HG03175 (cell line): Measurements from ENCODE around the gene RXFP4.
A peak's percentile ranks its signal among the peaks of the same experiment; 100 is the strongest.
"Not testable (repeated sequence)": the region's sequence is repeated elsewhere in the genome, so short reads cannot be mapped to it uniquely, and the experiment has no call there.

ENCODE experiments used
- ATAC-seq: cut with Tn5 transposase; IDR thresholded peaks from one replicate; pipeline ENCODE4 v1.9.1; 2021; ENCODE audit warnings: mild to moderate bottlenecking, moderate library complexity; ENCODE audit not compliant: unreplicated experiment

The RXFP4 gene

GRCh38 chr1:155976913-155977689 is 35.7 kb downstream of the RXFP4 start:
- ATAC-seq = no peak

DNA sequence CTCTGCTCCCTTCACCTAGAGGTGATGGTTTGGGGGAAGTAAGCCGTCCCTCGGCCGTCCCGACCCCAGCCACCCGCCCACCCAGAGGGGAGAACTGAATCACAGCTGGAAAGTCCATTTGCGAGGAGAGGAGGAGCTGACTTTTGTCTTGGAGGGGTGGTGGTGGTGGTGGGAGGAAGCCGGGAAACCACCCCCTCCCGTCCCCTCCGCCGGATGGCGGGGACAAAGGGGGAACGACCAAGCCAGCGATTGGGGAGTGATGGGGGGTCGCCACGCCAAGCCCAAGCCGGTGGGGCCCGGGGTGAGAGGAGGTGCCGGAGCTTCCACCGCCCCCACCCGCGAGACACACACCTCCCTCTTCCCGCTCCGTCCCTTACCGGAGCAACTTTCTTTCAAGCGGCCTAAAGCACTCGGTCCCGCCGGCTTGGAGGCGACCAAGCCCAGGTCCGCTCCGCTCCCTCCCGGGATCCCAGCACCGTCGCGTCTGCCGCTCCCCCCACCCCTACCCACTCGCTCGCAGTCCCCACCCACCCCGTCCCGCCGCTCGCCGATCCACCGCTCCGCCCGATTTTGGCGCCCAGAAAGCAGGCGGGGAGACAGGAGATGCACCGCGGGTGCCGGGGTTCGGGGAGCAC is 36.4 kb downstream of the RXFP4 start:
- no peak for ATAC-seq

DNA sequence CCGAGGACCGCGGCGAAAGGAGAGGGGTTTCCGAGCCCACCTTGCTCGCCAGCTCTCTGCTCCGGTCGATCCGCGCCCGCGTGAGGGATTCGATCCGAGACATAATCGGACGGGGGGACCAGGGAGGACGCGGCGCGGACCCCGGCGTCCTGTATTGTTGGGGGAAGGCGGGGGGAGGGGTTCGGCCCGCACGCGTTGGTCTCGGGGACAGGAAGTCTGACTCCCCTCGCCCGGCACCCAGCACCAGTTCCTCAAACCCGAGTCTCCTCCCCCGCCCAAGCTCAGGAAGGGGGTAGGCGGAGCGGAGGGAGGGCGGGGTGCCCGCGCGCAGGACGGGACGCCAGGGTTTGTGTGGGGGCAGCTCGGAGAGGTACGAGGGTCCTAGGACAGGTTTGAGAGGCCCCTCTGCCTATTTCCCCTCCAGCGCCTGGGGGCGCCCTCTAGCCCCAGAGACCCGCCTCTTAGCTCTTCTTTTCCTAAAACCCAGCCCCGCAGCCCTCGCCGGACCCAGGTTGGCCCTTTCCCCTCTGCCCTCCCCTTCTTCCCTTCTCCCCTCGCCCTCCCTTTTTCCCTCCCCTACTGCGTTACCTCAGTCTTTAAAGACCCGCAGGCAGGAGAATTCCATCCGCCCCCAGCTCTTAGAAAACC is 37.0 kb downstream of the RXFP4 start, which contains the start of gene ARHGEF2:
Gene ARHGEF2 (minus strand): TSS at position 223 of the 648 bp plus-strand sequence. CDS start 120 bp downstream, at position 103.
- peak; percentile 48 for ATAC-seq

- ATAC-seq = no peak
Observed at GRCh38 chr1:155978973-155979429, 37.6 kb downstream of the RXFP4 start.

DNA sequence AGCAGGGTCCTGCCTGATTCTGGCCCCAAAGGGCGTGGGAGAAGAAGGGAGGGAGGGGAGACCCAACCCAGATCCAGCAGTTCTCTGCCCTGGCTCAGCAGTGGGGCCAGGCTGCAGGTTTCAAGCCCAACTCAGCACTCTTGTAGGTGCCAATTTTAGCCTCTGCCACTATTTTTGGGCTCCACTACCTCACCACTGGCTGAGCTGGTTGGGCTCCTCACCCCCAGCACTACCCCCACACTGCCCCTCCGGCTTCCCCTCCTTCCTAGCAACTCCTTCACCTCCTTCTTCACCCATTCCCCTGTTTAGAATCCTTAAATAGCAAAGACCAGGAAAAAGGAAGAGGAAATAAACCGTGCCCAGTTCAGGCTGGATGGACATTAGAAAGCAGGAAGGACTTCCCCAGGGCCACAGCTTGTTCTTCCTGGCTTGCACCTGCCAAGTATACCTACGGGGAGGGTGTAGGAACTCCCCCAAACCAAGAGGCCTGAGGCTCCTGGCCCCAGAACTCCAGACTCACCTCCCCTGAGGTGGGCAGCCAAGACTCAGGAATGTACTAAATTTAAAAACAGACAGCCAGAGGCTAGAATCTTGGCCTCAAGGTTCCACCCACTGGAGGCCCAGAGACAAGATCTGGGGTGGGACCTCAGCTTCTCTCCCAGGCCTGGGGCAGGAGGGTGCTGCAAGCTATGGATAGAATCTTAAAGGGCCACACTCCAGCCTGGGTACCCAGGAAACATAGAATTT is 38.3 kb downstream of the RXFP4 start:
- no peak for ATAC-seq

DNA sequence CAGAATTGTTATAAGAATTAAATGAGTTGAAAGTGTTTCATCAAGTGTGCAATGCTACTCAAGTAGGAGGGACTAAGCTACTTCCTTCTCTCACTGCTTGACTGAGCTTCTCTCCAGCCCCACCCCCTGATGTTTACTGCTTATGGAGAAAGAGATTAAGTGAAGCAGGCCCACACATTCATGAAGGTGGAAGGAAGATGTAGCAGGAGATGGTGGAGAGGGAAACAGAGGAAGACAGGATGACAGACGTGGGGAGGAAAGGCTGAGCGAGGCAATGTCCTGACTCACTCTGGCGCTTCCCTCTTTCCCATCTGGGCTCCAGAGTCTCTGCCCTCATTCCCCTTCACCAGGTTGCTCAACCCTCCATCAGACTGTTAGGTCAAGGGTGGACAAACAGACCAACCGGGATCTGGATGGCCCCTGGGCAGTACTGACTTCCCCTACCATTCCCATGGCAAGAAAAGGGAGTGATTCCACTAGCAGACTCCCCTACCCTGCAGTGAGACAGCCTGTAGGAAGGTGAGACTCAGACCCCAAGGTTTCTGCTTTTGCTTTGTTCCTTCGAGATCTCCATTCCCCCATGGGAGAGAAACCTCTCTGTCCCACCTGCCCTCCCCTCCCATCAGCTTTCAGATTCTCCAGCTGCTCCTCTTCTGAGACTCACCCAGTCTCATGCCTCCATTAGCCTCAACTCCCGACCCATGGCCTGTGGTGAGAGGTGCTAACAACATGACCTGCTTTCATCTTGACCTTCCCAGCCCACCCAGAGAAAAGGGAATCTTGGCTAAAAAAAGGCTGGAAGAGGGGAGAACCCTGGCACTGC is 40.0 kb downstream of the RXFP4 start:
- ATAC-seq = no peak

DNA sequence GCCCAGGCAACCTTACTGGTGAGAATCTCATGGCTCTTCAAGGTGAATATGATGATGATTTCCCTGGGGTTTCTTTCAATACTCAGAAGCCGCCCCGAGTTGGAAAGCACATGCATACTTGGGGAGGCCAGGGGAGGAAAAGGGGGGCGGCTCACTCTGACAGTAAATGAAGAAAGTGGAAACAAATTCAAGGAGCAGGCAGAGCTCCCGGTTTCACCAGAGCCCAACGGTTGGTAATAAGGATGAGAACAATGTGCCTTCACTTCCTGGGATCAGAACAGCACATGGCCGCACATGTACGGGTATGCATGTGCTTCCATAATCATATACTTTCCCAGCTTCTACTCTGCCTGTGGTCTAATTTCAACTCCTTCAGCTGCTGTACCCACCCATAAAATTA is 40.7 kb downstream of the RXFP4 start:
- ATAC-seq = no peak

GRCh38 chr1:155983191-155984024 is 42.0 kb downstream of the RXFP4 start:
- no peak for ATAC-seq

DNA sequence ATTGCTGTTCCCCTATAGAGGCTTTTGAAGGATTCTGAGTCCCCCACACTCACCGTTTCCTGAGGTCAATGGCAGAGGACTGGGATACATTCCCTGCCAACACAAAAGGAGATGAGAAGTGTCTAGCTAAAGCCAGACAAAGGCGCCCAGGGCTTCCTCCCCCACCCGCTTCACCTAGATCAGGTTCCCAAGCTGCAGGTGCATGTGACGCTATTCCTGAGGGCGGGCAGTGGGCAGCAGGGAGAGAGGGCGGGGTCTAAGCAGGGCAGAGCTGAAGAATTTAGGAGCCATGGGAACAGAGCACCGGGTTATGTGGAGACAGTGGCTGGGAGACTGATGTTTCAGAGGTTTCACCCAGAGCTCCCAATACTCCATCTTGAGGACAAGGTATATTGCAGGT is 42.9 kb downstream of the RXFP4 start:
- ATAC-seq = no peak

DNA sequence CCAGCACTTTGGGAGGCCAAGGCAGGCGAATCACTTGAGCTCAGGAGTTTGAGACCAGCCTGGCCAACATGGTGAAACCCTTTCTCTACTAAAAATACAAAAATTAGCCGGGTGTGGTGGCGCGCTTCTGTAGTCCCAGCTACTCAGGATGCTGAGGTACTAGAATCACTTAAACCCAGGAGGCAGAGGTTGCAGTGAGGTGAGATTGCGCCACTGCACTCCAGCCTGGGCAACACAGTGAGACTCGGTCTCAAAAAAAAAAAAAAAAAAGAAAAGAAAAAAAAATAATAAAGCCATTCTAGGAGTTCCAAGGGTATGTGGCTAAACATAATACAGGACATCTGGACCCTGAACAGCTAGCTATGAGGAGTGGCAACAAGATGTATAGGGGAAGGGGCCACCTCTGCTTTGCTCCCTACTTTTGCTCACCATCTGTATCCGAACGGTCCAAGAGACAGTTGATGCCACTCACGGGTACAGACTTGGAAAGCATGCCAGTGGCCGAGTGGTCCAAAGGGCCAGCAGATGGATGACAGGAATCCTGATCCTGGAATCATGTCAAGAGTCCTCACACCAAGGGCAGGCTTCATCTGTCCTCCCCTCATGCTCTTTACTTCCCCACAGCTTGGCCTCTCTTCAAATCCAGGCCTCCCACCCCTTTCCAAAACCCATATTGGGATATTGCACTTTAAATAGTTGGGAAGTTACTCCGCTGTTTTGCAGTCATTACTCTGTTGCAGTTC is 43.6 kb downstream of the RXFP4 start:
- ATAC-seq = not testable (repeated sequence)

DNA sequence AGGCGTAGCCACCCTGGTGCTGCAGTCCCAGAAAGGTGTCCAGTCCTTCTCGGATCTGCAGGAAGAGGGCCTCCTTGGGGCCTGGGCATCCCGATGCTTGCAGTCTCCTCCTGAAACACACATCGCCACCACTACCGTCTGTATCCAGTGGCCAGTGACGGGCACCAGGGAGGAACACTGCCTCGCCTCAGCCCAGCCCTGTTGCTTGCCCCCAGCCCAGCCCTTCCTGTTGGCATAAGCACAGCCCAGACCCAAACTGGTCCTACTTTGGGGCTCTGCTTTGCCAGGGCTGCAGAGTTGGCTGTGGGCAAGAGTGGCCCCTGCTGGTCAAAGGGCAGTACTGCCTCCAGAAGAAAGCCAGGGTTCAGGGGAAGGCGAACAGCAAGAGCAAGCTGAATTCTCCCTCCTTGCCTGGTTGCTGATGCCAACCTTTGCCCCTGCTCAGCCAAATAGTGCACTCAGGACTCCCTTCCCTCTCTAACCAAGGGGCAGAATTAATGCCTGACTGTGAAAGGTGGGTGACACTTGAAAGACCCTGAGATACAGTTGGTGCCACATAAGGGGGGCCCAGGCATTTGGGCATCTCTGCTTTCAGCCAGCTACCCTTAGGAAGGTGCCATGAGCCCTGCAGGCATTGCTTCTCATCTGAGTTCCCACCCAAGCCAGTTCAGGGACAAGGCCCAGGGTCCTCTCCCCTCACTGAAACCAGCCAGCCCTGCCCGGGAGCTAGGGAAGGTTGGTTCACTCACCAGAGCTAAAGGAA is 48.0 kb downstream of the RXFP4 start:
- ATAC-seq = peak; percentile 60

- ATAC-seq = no peak
Observed at GRCh38 chr1:155990005-155990739, 48.7 kb downstream of the RXFP4 start.
